Dedifferentiated amniotic fluid mesenchymal stem cell (primary cell): Measurements from ENCODE around the gene NDUFS6.

ENCODE experiments used
- DNase-seq: peaks from one replicate; pipeline ENCODE4 v3.0.0-alpha.2; 2016; ENCODE audit errors: extremely low spot score

Gene NDUFS6

DNA sequence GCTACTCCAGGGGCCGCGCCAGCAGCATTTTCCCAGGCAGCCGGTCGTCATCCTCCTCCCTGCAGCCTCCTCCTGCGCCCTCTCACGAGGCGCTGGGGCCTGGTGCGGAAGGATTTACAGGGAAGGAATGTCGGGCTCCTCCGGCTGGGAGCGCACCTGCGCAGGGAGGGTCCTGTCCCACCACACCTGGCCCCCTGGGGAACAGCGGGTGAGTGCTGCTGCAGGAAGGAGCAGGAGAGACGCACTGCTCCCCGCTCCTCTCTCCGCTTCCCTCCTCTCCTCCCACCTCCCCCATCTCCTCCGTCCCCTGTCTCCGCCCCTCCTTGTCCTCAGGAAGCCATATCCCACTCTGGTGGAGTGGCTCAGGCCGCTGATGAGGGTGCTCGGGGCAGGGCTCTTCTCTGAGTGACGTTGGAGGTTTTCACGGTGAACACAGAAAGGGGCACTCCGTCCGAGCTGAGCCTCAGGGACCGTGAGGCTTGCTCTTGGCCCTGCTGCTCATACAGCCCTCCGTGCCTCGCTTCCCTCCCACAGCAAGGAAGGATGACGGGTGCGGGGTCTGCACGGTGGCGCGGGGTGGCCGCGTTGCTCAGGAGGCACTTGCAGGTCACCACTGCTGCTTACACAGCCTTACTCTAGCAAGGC, 50.2 kb downstream of the NDUFS6 start:
- DNase-seq, result no peak

DNA sequence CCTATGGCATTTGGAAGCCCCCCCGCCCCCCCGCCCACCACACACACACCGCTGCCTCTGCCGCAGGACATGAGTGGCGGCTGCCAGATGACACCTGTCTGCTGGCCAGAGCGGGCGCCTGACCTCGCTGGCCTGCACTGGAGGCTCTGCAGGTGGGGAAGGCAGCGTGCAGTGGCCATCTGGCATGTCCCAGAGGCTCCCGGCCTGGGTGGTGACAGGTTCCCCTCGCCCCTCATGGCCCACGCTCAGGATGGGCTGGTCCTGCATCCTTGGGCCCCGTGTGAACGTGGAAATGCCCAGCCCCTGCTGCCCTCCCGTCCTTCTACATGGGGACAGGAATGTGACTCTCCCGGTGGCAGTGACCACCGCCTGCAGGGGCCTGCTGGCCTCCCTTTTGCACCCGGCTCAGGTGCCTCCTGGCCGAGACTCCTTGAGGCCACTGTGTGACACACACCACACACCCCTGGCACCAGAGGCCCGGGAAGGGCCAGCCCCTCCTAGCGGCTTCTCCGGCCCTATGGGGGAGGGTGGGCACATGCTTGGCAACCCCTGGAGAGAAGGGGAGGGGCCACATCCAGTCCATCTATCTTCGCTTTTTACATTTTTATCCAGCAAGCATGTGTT, 51.2 kb downstream of the NDUFS6 start:
- no peak for DNase-seq

DNA sequence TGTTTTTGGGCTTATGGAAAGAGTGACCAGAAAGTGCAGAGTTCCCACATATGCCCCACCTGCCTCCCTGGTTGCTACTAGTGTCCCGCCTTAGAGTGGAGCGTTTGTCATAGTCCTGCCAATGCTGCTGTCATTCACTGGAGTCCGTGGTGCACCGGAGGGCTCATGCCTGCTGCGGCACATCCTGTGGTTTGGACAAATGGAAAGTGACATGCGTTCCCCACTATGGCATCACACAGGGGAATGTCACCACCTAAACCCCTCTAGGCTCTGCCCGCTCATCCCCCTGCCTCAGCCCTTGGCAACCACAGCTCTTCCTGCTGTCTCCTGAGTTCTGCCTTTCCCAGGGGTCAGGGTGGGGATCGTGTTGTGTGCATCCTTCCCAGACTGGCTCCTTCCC, 52.3 kb downstream of the NDUFS6 start:
- DNase-seq, result no peak

DNA sequence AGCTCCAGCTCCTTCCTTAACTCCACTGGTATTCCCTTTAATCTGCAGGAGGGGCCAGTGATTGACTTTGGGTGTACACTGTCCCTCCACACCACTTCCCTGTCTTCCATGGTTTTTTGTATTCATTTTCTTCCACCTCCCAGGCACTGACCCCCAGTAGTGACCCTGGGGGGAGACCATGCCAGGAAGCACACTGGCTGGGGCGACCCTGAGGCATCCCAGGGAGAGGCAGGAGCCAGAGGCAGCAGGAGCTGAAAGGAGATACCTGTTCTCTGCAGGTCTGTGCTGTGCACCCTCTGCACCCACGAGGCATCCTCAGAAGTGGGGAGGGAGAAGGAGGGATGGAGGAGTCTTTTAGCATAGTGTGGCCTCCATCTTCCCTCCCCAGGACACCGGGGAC, 53.9 kb downstream of the NDUFS6 start:
- DNase-seq, result no peak

DNA sequence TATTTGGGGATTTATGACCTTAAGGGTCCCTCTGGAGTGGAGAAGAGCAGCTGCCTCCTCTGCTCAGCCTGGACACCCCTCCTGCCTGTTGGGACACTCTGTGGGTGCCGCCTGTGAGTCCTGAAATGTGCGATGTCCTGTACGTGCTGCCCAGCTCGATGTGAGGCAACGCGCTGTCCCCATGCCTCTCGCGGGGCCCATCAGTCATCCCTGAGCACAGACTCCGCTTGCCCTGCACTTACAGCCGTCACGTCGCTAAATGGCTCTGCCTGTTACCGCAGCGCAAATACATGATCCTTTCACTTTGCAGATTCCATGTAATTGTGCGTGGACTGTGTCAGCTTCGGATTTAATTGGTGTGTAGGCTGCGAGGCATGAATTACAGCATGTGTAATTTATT, 54.4 kb downstream of the NDUFS6 start:
- DNase-seq, result no peak

DNA sequence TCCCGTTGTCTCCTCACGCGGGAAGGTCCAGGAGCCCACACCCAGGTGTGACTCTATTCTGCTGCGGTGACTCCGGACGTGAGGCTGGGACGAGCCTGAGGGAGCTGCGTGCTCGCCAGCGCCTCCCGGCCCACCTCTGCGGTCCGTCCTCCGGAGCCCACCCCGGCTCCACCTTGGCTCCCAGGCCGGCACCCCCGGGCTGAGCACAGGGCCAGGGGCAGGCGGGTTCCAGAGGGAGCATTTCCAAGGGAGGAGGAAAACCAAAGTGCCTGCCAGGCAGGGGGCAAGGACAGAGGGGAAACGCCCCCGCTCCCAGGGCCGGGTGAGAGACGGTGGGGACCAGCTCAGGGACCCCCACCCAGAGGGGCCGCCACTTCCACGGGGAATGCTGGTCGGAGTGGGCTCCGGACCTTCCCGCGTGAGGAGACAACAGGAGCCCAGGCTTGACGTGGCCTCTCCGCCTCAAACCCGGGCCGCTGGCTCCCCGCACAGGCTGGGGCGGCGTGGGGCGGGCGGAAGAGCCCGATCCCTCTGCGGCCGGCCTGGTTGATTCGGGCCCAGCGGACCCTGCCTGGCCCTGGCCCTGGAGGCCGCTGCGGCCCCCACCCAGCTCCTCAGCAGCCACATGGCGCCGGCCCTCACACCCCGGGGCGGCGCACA, 55.5 kb downstream of the NDUFS6 start:
- DNase-seq, result no peak

DNA sequence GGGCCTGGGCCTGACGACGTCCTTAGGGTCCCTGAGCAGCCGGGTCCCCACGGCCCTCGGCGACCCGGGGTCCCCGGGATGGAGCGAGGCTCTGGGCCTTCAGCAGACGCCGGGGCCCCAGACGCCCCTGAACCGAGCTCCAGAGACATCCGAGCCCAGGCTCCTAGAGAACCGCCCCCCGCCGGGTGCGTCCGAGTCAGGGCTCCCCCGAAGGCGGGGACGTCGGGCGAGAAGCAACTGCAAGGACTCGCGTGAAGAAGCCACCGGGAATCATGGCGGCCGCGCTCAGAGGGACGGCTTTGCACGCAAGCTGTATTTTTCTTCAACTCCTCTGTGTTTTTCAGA, 56.0 kb downstream of the NDUFS6 start:
- DNase-seq, result no peak

DNA sequence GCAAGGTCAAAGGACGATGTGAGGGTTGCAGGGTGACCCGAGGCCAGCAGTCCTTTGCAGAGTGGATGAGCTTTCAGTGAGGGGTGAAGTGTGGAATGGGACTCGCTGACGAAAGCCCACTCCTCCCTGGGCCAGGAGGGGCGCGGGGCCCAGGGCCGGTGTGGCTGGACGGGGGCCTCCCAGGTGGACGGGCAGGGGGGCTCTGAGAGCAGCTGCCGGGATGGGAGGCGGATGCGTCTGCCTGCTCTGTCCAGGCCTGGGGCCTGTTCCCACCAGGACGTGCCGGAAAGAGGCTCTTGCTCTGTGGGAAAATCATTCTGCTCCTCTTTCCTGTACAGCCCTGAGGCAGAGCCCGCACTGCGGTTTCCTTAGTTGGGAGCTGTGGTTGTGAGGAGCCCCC, 57.2 kb downstream of the NDUFS6 start:
- no peak for DNase-seq

DNA sequence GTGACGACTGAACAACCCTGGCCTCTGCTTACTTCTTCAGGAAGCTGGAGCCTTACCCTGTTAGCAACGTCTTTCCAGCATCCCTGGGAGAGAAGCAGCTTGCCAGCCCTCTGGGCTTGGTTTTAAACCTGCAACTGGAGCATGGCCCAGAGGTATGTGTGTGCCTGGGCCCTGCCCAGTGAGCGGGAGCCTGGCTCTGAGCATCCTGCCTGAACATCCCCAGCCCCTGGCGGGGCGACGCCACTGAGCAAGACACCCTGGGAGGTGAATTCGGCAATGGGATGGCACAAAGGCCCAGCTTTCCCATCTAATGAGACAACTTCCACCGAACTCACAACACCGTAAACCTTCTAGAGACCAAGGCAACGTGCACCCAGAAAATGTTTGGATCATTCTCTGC, 57.9 kb downstream of the NDUFS6 start:
- no peak for DNase-seq

DNA sequence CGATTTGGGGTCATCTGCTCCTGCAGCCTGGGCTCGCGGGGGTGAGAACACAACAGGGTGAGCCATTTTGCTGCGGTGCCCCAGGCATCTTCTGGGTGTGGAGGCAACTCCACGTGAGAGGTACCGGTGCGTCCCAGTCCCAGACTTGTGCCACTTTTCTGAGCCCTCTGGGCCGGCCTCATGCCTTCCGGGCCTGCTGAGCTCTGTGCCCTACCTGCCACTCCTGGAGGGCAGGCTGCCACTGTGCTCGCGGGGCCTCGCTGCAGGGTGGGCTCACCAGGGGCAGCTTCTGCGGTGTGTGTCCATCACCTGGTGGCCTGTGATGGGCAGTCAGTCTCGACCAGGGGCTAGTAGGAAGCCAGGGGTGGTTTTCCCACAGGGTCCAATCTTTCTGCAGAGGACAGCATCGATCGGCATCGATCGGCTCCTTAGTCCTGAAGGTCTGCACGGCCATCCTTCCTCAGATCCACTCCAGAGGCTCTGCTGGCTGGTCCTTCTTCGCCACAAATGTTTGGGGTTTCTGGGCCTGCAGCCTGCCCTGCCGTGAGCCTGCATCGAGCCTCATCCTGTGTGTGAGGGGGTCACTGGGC, 58.9 kb downstream of the NDUFS6 start:
- DNase-seq, result no peak

DNA sequence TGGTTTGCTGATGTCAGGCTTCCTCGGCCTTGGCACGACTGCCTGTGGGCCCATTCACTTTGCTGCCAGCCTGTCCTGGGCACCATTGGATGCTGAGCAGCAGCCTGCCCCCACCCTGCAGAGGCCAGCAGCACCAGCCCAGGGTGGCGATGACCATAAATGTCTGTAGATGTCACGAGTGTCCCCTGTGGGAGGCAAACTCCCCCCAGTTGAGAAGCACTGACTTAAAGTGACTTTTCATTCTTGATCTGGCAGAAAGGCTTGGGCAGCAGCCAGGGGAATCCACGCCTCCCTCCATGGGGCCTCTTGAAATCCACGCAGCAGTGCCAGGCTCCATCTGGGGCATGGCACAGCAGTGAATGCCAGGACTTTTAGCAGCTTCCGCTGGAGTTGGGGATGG, 59.7 kb downstream of the NDUFS6 start:
- DNase-seq, result no peak

DNA sequence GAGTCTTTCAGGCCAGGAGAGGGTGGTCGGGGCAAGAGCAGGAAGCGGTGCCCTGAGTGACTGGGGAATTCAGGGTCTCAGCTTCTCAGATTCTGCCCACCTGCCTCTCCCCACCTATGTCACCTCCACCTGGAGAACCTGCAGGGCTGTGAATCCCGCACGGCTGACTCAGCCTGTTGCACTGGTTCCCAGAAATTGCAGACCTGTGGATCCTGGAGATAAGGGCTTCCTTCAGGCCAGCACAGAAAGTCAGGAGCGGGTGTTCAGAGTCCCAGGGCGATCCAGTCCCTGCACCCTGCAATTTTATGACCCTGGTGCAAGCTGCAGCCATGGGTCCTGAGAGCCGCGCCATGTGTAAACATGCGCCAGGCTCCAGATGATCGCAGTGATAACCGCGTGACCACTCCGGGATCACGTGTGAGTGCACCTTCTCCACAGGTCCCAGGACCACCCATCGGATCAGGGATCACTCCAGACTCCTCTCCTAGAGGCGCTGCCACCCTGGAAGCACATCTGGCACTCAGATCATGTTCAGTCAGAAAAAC, 63.8 kb downstream of the NDUFS6 start:
- DNase-seq, result no peak

DNA sequence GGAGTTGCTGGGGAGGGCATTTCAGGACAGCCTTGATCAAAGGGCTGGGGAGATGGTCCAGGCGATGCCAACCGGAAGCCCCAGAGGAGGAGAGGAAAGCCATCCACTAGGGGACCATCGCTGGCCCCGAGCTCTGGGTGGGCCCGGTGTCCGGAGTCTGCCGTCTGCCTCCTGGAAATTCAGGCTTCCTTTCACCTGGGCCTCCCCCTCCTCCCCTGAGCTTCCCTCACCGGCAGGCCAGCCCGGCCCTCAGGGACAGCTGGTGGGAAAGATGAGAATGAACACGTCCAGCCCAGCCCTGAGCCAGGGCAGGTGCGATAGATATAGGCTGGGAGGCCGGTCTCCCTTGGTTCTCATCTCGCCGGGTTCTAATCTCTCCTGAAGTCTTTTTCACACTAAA, 64.3 kb downstream of the NDUFS6 start:
- no peak for DNase-seq
